GM19193 (cell line): Measurements from ENCODE around the gene NMUR1.

Experiments
- POLR2A ChIP-seq: IDR thresholded peaks from 4 replicates; pipeline ENCODE4 v1.6.1; 2011; ENCODE audit not compliant: insufficient read depth, insufficient read length; ENCODE audit errors: extremely low read depth

NMUR1 gene, protein sequence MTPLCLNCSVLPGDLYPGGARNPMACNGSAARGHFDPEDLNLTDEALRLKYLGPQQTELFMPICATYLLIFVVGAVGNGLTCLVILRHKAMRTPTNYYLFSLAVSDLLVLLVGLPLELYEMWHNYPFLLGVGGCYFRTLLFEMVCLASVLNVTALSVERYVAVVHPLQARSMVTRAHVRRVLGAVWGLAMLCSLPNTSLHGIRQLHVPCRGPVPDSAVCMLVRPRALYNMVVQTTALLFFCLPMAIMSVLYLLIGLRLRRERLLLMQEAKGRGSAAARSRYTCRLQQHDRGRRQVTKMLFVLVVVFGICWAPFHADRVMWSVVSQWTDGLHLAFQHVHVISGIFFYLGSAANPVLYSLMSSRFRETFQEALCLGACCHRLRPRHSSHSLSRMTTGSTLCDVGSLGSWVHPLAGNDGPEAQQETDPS

DNA sequence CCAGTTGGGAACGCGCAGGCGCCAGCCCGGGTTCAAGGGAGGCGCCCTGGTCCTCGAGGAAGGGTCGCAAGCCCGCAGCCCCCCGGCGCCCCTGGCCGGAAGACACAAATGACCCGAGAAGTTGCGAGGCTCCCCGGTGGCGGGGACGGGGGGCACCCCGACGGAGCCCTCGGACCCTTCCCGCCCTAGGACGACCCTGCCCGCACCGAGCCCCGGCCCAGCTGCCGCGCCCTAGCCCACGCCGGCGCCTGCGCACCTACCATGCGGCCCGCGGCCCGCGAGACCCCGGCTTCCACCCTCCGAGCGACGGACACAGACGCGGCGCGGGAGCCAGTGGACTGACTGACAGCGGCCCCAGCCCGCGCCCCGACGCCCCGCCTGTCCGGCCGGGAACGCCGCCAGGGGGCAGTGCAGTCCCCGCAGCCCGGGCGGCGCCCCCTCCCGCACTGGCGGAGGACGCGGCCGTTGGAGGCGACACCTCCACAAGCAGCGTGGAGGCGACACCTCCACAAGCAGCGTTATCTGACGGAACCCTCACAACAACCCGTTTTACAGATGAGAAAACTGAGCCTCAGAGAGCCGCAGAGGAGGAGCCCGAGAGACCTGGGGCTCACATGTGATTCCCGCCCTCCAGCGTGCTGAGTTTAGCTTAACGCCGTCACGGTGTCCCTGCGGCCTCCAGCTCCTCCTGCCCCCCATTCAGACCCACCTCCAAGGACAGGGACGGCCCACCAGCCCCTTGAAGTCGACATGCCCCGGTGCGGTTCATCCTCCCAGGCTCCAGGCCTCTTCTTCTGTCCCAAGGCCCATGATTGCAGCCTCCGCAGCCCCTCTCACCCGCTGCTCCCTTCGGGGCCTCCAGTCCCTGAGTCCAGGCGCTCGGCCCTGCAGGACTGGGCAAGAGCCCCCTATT lies at the start of gene NMUR1:
Gene NMUR1, minus strand, starts transcription at position 347 of the 913 bp plus-strand sequence. Its CDS starts 84 bp downstream, at position 263.
- TF ChIP-seq POLR2A: no peak

DNA sequence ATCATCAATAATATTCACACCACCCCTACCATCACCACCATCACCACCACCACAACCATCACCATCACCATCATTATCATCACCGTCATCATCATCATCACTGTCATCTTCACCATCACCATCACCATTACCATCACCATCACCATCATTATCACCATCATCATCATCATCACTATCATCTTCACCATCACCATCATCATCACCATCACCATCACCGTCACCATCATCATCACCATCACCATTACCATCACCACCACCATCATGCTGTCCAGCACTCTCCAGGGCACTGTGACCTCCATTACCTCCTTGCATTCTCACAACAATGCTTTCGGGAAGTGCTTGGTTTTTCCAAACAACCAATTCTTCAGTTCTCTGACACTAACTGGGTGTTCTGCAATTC lies 49.3 kb upstream of the NMUR1 start:
- TF ChIP-seq POLR2A: no peak

DNA sequence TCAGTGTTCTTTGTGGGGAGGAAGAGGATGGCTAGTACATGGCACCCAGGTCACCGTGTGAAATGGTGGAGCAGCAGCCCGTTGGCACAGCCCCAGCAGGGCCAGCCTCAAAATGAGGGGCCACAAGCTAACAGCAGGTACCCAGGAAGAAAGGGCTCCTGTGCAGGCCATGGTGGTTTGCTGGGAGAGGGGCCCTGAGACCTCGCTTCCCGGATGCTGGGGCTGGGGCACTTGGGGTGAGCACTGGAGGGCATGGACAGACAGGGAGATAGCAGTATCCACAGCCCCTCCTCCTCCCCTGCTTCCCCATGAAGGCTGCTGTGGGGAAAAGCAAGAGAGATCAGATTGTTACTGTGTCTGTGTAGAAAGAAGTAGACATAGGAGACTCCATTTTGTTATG lies 46.2 kb upstream of the NMUR1 start:
- TF ChIP-seq POLR2A: no peak

DNA sequence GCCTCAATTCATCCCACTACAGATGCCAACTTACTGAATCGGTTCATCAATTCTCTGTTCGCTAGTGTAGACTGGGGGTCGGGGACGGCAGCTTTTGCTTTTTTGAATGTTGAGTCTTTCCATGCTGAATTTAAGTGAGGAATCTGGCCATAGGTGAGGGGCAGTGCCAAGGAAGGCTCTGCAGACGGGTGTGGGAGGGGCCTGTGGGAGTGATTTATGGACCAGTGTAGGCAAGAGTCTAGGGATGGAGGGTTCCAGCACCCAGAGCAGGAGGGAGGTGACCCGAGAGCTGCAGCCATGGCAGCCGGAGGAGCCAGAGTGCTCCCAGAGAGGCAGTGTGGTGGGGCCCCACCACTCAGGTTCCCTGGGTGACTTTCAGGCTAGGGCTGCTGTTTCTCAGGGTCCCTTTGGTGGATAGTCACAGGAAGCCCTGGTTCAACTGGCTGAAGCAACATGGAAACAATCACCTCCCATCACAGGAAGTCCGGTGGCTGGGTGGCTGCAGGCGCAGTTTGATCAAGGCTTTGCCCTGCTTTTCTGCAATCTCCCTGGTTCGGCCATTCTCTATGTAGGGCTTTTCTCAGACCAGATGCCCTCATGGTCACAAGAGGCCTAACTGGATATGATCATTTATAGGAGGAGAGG lies 45.5 kb upstream of the NMUR1 start:
- no peak for TF ChIP-seq POLR2A

DNA sequence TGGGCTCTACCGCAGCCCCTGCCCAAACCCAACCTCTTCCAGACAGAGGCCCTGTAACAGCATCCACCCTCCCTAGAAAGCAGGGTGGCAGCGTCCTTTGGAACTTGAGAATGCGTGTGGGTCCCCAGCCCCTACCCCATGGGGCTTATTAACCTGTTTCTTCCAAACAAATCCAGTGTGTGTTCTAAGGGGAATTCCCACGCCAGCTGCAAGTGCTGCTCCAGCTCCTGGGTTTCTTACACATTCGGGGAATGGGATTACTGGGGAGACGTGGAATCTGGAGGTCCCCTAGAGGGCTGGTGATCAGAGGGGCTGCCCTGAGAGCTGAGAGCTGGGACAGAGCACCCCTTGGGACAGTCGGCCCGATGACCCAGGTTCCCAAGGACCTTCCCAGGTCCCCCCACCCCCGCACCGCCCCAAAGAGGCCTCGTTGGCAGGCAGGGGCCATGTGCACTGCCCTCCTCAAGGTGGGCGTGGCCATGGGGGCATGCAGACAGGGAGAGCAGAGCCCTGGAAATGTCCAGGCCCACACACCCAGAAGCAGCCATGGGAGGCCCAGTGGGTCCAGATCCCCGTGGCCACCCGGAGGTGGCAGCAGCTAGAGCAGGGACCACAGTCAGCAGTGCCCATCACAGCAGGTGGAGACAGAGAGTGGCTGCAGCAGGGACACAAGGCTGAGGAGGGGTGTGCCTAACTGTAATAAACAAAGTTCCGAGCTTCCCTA lies 43.6 kb upstream of the NMUR1 start:
- no peak for TF ChIP-seq POLR2A

DNA sequence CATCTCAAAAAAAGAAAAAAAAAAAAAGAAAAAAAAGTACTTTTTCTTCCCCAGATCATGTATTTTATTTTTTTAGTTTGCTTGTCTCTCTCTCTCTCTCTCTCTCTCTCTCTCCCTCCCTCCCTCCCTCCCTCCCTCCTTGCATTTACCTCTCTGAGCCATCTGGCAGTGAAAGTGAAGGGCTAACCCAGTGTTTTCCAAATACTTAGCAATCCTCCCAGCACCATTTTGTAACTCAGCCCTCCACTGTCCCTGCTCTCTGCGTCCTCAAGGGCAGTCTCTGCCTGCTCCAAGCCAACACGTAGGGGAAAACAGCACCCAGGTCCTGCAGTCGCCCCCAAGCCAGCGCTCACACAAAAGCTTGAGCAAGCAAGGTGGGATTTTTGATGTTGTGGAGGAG lies 42.9 kb upstream of the NMUR1 start:
- TF ChIP-seq POLR2A: no peak

DNA sequence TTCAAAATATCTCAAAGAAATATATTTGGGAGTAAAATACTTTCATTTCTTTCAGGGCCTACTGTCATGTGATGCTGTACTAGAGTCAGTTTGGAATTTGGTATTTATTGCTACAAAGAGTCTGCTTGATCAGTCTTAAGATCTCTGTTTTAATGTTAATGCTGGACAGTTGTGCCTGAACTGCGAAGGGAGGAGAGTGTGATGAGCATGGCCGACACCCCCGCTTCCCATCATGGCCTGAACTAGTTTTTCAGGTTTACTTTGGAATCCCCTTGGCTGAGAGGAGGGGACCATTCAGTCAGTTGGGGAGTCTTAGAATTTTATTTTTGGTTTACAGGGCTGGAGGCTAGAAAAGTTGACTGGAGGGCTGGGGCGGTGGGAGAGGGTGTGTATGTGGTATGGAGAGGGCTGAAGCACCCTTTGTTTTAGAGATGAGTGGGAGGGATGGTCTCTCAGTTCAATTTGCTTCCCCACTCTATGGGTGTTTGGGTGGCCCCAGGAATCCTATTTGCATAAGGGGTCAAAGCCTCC lies 41.5 kb upstream of the NMUR1 start:
- TF ChIP-seq POLR2A: no peak

DNA sequence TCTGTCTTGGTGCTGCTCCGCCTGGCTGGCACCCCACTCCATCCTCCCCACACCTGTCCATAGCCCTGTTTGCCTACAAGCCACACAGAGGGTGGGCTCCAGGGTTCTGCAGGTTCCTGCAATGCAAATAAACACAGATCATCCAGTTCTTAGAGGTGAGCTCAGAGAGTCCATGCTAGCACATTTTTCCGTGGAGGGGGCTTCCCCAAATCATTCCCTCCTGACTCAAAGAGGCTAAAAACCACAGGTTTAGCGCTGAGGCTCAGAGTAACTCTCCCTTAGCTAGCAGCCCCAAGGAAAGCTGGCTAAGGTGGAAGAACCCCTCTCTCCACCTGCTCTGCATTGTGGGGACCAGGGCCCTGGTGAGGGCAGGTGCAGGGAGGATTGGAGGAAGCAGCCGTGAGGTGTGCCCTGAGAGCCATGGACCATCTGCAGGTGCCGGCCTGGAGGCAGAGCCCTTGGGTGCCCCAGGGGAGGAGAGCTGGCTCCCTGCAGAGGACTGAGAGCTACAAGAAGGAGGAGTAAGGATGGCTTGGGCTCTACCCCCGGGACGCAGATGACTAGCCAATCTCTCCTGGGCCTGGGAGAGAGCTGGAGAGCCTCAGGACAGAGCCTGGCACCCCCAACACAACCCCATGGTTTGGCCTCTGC lies 38.7 kb upstream of the NMUR1 start:
- no peak for TF ChIP-seq POLR2A

DNA sequence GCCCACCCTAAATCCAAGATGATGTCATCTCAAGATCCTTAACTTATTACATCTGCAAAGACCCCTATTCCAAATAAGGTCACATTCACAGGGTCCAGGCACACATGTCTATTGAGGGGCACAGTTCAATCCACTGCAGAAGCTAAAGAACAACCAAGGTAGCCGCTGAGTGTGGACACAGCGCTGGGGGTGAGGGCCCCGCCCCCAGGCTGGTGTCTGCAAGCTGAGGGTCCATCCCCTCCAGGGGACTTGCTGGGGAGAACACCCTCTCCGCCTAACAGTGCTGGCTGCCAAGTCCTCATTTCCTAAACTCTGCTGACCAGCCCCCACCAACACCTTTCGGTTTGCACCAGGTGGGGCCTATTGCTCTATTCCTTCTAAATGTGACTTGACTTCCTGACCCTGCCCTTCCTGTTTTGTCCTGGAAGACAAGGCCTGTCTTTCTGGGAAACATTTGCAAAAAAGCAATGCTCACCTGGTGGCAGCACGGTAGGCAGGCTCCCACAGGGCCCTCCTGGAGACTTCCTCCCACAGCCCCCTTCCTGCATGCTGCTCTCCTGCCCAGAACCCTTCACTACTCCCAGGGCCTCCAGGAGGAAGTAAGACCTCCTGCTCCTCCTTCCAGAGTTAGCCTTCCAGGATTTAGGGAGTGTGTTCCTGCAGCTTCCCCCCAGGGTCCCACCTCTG lies 38.0 kb upstream of the NMUR1 start:
- TF ChIP-seq POLR2A: no peak

DNA sequence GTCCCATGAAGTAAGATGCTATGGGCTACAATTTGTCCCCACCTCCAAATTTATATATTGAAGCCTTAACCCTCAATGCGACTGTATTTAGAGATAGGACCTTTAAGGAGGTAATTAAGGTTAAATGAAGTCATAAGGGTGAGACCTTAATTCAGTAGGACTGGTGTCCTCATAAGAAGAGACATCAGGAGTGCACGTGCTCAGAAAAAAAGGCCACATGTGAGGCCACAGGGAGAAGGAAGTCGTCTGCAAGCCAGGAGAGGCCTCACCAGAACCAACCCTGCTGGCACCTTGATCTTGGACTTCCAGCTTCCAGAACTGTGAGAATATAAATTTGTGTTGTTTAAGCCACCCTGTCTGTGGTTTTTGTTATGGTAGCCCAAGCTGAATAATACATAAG lies 36.9 kb upstream of the NMUR1 start:
- TF ChIP-seq POLR2A: no peak

DNA sequence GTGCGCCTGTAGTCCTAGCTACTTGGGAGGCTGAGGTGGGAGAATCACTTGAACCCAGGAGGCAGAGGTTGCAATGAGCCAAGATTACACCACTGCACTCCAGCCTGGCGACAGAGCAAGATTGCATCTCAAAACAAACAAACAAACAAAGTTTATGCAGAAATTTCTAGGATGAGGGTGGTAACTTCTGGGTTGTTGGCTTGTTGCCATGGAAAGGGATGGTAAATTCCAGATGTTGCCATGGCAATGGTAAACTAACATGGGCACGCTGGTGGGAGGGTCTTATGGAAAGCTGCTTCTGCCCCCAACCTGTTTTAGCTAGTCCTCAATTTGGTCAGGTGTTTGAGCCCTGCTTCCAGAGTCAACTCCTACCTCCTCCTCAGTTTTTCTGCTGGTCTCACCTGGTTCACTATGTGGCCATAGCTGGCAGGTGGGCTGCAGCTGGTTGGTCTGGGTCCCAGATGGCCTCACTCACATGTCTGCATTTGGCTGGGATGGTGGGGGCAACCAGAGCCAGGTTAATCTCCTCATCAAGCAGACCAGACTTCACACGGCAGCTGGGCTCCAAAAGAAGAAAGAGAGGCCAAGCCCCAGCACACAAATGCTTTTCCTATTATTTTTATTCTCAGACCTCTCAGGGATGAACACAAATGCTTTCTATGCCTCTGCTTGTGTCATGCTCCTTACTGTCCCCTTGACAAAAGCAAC lies 35.8 kb upstream of the NMUR1 start:
- TF ChIP-seq POLR2A: no peak

DNA sequence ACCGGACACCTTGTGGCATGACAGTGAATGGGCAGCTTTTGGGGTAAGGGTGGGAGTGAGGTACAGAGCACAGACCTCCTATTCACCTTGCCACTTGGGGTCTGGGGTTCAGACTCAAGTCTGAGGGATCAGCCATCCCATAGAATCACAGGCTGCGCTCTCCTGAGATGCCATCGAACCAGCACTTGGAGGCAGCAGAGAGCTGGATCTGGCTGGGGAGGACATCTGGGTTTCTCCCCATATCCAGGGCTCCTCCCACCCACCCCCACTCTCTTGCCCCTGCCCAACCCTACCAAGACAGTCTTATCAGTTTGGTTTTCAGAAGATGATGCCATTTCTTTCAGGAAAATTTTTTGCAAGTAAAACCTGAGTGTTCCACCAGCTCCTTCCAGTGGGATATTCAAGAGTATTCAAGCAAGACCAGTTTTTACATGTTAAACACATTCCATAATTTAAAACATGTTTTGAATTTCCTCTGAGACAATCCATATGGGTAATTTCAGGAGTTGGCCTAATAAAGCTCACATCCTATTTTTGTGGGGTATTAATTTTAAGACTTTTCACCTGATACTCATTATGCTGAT lies 33.2 kb upstream of the NMUR1 start:
- no peak for TF ChIP-seq POLR2A
